Neural progenitor cell (in vitro differentiated cells): ENCODE measurements around the gene KRT80. TPM values are rescaled to one million over a fixed set of nuclear protein-coding genes. Genes with fewer than 3 reads are reported as not detected.

Source experiments
- DNase-seq: peaks from one replicate; pipeline ENCODE4 v3.0.0-alpha.2; 2016; ENCODE audit warnings: low spot score
- H2AFZ ChIP-seq: fragments of 200-600 bp; sonication (generic); replicated peaks from 2 replicates; pipeline ENCODE4 v1.6.1; 2016; ENCODE audit warnings: antibody characterized with exemption
- H3F3A ChIP-seq: fragments of 200-600 bp; sonication (generic); 2 replicates; pipeline ENCODE4 v1.6.1; 2016; ENCODE audit warnings: antibody characterized with exemption, low read depth
- H3K27ac ChIP-seq: fragments of 200-600 bp; sonication (generic); 2 replicates; pipeline ENCODE4 v1.5.1; 2016; ENCODE audit warnings: mild to moderate bottlenecking
- H3K27me3 ChIP-seq: fragments of 200-600 bp; sonication (generic); 2 replicates; pipeline ENCODE4 v1.6.1; 2016; ENCODE audit warnings: mild to moderate bottlenecking, moderate library complexity
- H3K36me3 ChIP-seq: fragments of 200-600 bp; sonication (generic); 2 replicates; pipeline ENCODE4 v1.5.1; 2016
- H3K4me1 ChIP-seq: fragments of 200-600 bp; sonication (generic); 2 replicates; pipeline ENCODE4 v1.6.1; 2016; ENCODE audit warnings: mixed run types
- H3K4me2 ChIP-seq: fragments of 200-600 bp; sonication (generic); 2 replicates; pipeline ENCODE4 v1.6.1; 2016
- H3K4me3 ChIP-seq: fragments of 200-600 bp; sonication (generic); 2 replicates; pipeline ENCODE4 v1.5.1; 2016
- H3K79me2 ChIP-seq: fragments of 200-600 bp; sonication (generic); 2 replicates; pipeline ENCODE4 v1.6.1; 2016; ENCODE audit warnings: low read depth
- H3K9ac ChIP-seq: fragments of 200-600 bp; sonication (generic); 2 replicates; pipeline ENCODE4 v1.6.1; 2016
- H3K9me3 ChIP-seq: fragments of 200-600 bp; sonication (generic); 2 replicates; pipeline ENCODE4 v1.5.1; 2016; ENCODE audit warnings: low read depth
- H4K20me1 ChIP-seq: fragments of 200-600 bp; sonication (generic); 2 replicates; pipeline ENCODE4 v1.6.1; 2016; ENCODE audit warnings: low read depth
- H3K27ac Mint-ChIP-seq: 3 replicates; pipeline ENCODE4 v1.8.0; 2021; ENCODE audit warnings: mixed read lengths
- H3K27me3 Mint-ChIP-seq: 2 replicates; pipeline ENCODE4 v1.8.0; 2022; ENCODE audit warnings: low read depth, mild to moderate bottlenecking, inconsistent platforms, moderate library complexity, mixed read lengths; ENCODE audit not compliant: insufficient read depth
- H3K36me3 Mint-ChIP-seq: 3 replicates; pipeline ENCODE4 v1.8.0; 2021; ENCODE audit warnings: mixed read lengths
- H3K4me1 Mint-ChIP-seq: 3 replicates; pipeline ENCODE4 v1.8.0; 2021; ENCODE audit warnings: mixed read lengths
- H3K4me3 Mint-ChIP-seq: 3 replicates; pipeline ENCODE4 v1.8.0; 2021; ENCODE audit warnings: mild to moderate bottlenecking, moderate library complexity, mixed read lengths
- H3K9me3 Mint-ChIP-seq: 3 replicates; pipeline ENCODE4 v1.8.0; 2020; ENCODE audit warnings: mixed read lengths
- EZH2 ChIP-seq: fragments of 200-600 bp; sonication (generic); IDR thresholded peaks from 2 replicates; pipeline ENCODE4 v1.6.1; 2017; ENCODE audit warnings: antibody characterized with exemption, mild to moderate bottlenecking, moderate library complexity
- EZH2phosphoT487 ChIP-seq: fragments of 200-600 bp; sonication (generic); IDR thresholded peaks from 2 replicates; pipeline ENCODE4 v1.6.1; 2017; ENCODE audit warnings: antibody characterized with exemption
- total RNA-seq: library from RNA; depleted of rRNA; stranded (reverse); fragments of >200 nt; gene quantifications from 2 replicates; pipeline ENCODE4 v1.2.3, GENCODE V29; 2015; ENCODE audit warnings: low replicate concordance
- TF ChIP-seq, protein P1 (sequence below): fragments of 200-600 bp; sonication (generic); IDR thresholded peaks from 2 replicates; pipeline ENCODE4 v1.5.1; 2017; ENCODE audit warnings: antibody characterized with exemption, mild to moderate bottlenecking

KRT80 gene
- total RNA-seq, 1 donor from 2014 or later = not detected

DNA sequence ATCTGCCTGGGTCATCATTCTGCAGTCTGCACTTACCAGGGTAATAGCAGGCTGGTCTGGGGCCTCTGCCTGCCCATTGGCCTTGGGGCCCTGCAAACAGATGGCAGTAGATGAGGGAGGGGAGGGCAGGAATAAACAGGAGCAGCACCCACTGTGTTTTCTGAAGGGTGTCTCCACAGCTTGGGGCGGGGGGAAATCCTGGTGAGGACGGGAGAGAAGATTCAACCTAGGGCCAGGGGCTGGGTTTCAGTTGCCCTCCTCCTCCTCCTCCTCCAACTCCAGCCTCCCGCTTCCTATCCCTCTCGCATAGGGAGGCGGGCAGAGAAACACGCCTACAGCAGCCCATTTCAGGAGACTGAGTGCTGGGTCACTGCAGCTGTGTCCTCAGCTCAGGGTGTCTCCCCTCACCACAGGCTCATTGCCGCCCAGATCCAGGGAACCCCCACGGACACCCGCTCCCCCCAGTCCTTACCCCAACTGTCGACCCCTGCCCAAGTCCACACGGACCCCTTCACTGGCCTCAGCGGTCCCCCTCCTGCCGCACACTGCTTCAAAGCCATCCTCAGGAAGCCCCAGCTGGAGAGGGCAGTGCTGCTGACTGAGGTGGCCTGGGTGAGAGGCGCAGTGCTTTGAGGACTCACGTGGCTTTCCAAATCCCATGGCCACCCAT lies 9.1 kb upstream of the KRT80 start:
- DNase-seq = no peak
- peaks cover 32% of the 10 kb centered on the region for H3K4me1 Mint-ChIP-seq
- H3F3A ChIP-seq = no peaks in the 10 kb centered on the region
- no peaks in the 10 kb centered on the region for H3K9me3 ChIP-seq
- peaks cover 8% of the 10 kb centered on the region for H3K27me3 Mint-ChIP-seq
- H3K4me3 ChIP-seq = no peak overlapping the region
- no peak overlapping the region for H3K9ac ChIP-seq
- peak overlapping the region; percentile 57 for H3K27ac Mint-ChIP-seq
- H3K4me2 ChIP-seq = no peak overlapping the region
- no peaks in the 10 kb centered on the region for H3K79me2 ChIP-seq
- peaks cover 36% of the 10 kb centered on the region for H3K4me1 ChIP-seq
- H3K36me3 Mint-ChIP-seq = no peaks in the 10 kb centered on the region
- H3K27ac ChIP-seq = no peak overlapping the region
- no peaks in the 10 kb centered on the region for H3K27me3 ChIP-seq
- no peak overlapping the region for H3K4me3 Mint-ChIP-seq
- H2AFZ ChIP-seq = peak overlapping the region; percentile 12
- no peaks in the 10 kb centered on the region for H3K9me3 Mint-ChIP-seq
- H3K36me3 ChIP-seq = no peaks in the 10 kb centered on the region
- TF ChIP-seq, protein P1, sequence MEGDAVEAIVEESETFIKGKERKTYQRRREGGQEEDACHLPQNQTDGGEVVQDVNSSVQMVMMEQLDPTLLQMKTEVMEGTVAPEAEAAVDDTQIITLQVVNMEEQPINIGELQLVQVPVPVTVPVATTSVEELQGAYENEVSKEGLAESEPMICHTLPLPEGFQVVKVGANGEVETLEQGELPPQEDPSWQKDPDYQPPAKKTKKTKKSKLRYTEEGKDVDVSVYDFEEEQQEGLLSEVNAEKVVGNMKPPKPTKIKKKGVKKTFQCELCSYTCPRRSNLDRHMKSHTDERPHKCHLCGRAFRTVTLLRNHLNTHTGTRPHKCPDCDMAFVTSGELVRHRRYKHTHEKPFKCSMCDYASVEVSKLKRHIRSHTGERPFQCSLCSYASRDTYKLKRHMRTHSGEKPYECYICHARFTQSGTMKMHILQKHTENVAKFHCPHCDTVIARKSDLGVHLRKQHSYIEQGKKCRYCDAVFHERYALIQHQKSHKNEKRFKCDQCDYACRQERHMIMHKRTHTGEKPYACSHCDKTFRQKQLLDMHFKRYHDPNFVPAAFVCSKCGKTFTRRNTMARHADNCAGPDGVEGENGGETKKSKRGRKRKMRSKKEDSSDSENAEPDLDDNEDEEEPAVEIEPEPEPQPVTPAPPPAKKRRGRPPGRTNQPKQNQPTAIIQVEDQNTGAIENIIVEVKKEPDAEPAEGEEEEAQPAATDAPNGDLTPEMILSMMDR = no peak
- TF ChIP-seq EZH2 = no peak
- TF ChIP-seq EZH2phosphoT487 = no peak
- H4K20me1 ChIP-seq = no peaks in the 10 kb centered on the region

DNA sequence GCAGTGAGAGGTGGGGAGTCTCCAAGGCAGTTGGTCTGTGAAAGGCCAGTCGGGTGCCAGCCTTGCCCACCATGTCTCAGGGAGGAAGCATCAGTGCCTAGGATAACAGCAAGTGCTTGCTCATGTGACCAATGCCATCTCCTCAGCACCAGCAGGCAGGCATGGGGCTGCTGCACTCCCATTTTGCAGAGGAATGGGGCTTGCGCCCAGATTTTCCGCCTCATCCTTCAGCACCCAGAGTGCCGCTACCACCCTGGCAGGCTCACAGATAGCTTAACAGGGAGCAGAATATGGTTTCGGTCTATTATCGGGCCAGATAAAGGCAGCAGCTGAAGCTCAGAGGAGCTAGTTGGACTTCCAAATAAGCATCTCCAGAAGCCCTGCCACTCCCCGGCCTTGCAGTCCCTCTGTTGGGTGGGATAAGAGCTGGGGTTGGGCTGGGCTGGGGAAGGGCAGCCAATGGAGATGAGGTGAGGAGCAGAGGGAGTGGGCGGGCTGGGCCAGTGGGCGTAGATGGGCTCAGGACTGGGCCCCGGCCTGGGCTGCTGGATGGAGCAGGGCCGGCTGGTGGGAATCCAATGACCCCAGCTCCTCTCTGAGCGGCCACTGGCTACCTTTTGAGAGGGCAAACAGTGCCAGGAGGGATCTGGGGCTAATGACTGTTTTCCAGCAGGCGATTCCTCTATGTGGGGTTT lies 8.4 kb upstream of the KRT80 start:
- H3K9me3 Mint-ChIP-seq = no peaks in the 10 kb centered on the region
- Histone ChIP-seq H4K20me1 (no peaks in the 10 kb centered on the region), H2AFZ (peak overlapping the region; percentile 12), H3K4me3 (no peak overlapping the region), H3K9ac (no peak overlapping the region), H3K36me3 (no peaks in the 10 kb centered on the region), H3K79me2 (no peaks in the 10 kb centered on the region), H3K27me3 (no peaks in the 10 kb centered on the region), H3F3A (no peaks in the 10 kb centered on the region), H3K4me2 (no peak overlapping the region), H3K27ac (no peak overlapping the region), H3K4me1 (peaks cover 36% of the 10 kb centered on the region), H3K9me3 (no peaks in the 10 kb centered on the region)
- H3K4me1 Mint-ChIP-seq = peaks cover 32% of the 10 kb centered on the region
- H3K4me3 Mint-ChIP-seq = no peak overlapping the region
- H3K36me3 Mint-ChIP-seq = no peaks in the 10 kb centered on the region
- DNase-seq = peak; percentile 60
- H3K27me3 Mint-ChIP-seq = peaks cover 6% of the 10 kb centered on the region
- H3K27ac Mint-ChIP-seq = peak overlapping the region; percentile 57
- TF ChIP-seq, protein P1 = no peak
- TF ChIP-seq EZH2phosphoT487 (no peak), EZH2 (no peak)

DNA sequence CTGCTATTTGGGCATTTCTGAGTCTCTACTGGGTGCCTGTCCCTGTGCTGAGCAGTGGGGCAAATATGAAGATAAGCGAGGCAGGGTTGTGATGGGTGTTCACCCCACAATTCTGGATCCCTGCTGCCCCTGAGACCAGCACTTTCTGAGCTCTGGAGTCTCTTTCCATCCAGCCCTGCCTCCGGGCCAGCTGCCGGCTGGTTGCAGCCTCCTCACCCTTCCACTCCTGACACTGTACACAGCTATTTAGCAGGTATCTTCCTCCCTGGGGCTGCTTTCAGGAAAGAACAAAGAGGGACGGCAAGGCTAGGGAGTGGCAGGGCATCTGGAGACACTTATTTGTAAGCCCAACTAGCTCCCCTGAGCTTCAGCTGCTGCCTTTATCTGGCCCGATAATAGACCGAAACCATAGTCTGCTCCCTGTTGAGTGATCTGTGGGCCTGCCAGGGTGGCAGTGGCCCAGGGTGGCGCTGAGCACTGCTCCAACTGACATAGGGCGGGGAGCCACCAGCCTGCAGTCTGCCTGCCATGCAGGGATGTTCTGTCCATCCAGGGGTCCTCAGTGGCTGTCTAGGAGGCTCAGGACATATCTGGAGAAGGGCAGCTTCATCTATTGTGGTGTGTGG lies 7.6 kb upstream of the KRT80 start:
- Histone ChIP-seq H3K79me2 (no peaks in the 10 kb centered on the region), H3K4me3 (no peak overlapping the region), H3K4me1 (peaks cover 36% of the 10 kb centered on the region), H3K27me3 (no peaks in the 10 kb centered on the region), H3K9me3 (no peaks in the 10 kb centered on the region), H4K20me1 (no peaks in the 10 kb centered on the region), H3K27ac (no peak overlapping the region), H3K36me3 (no peaks in the 10 kb centered on the region), H3K4me2 (peak overlapping the region; percentile 10), H2AFZ (no peak overlapping the region), H3F3A (no peaks in the 10 kb centered on the region), H3K9ac (no peak overlapping the region)
- Mint-ChIP-seq H3K4me3 (no peak overlapping the region), H3K9me3 (no peaks in the 10 kb centered on the region), H3K27ac (no peak overlapping the region), H3K4me1 (peaks cover 32% of the 10 kb centered on the region), H3K36me3 (no peaks in the 10 kb centered on the region), H3K27me3 (peaks cover 6% of the 10 kb centered on the region)
- no peak for TF ChIP-seq EZH2
- TF ChIP-seq, protein P1 = no peak
- TF ChIP-seq EZH2phosphoT487 = no peak
- DNase-seq = no peak
